ENCODE measurements around the gene PSG11. TPM values are rescaled to one million over a fixed set of nuclear protein-coding genes. Genes with fewer than 3 reads are reported as not detected.
"Not testable (repeated sequence)": the region's sequence is repeated elsewhere in the genome, so short reads cannot be mapped to it uniquely, and the experiment has no call there.

The PSG11 gene
- total RNA-seq, 5 donors from 2014 or later (not counting 1 experiment from before 2014, with no cell fraction given): not detected

- POLR2A ChIA-PET; H3K36me3 ChIP-seq (ENCODE audit: control insufficient read depth in 2 of 2, extremely low read depth in 1 of 2, insufficient read depth in 1 of 2, low read length in 1 of 2); H3K4me1 ChIP-seq (ENCODE audit: control insufficient read depth in 1 of 2, extremely low read depth in 1 of 2, insufficient read depth in 2 of 2, low read length in 2 of 2); H3K9me3 Mint-ChIP-seq; DNase-seq; CTCF ChIA-PET; H3K4me1 Mint-ChIP-seq; H3K4me3 ChIP-seq (ENCODE audit: control insufficient read depth in 1 of 2, extremely low read depth in 1 of 2, low read length in 1 of 2); H3K4me3 Mint-ChIP-seq; H3K27ac ChIP-seq (ENCODE audit: low read length); H3K36me3 Mint-ChIP-seq; ATAC-seq (replicated peaks in 1 of 4); H3K9me3 ChIP-seq; H3K27ac Mint-ChIP-seq; H3K27me3 ChIP-seq (replicated peaks in 1 of 2; ENCODE audit: control insufficient read depth in 2 of 2, extremely low read depth in 1 of 2, insufficient read depth in 2 of 2, low read length in 1 of 2): not testable (repeated sequence)
- no CpG with 5 or more reads among the region's 2 CpGs for WGBS (ENCODE audit: insufficient coverage)
- peaks cover 17 to 18% of the 10 kb centered on the region in 2 donors for H3K27me3 Mint-ChIP-seq
Observed at GRCh38 chr19:43046578-43046977, 20.3 kb upstream of the PSG11 start.

- H3K4me3 Mint-ChIP-seq; H3K27ac ChIP-seq (ENCODE audit: low read length); H3K36me3 ChIP-seq (ENCODE audit: control insufficient read depth in 2 of 2, extremely low read depth in 1 of 2, insufficient read depth in 1 of 2, low read length in 1 of 2); H3K4me1 ChIP-seq (ENCODE audit: control insufficient read depth in 1 of 2, extremely low read depth in 1 of 2, insufficient read depth in 2 of 2, low read length in 2 of 2); ATAC-seq (replicated peaks in 1 of 4); H3K9me3 ChIP-seq; H3K4me3 ChIP-seq (ENCODE audit: control insufficient read depth in 1 of 2, extremely low read depth in 1 of 2, low read length in 1 of 2); H3K9me3 Mint-ChIP-seq; H3K27ac Mint-ChIP-seq; H3K27me3 ChIP-seq (replicated peaks in 1 of 2; ENCODE audit: control insufficient read depth in 2 of 2, extremely low read depth in 1 of 2, insufficient read depth in 2 of 2, low read length in 1 of 2); CTCF ChIA-PET; DNase-seq; H3K4me1 Mint-ChIP-seq; POLR2A ChIA-PET; H3K36me3 Mint-ChIP-seq: not testable (repeated sequence)
- 78% methylated on average over 1 of the region's 1 CpG for WGBS (ENCODE audit: insufficient coverage)
- H3K27me3 Mint-ChIP-seq: peaks cover 15 to 17% of the 10 kb centered on the region in 2 donors
Observed at GRCh38 chr19:43043492-43044180, 17.4 kb upstream of the PSG11 start.

- H3K36me3 Mint-ChIP-seq; H3K9me3 Mint-ChIP-seq; H3K4me1 Mint-ChIP-seq; ATAC-seq (replicated peaks in 1 of 4); POLR2A ChIA-PET; H3K4me1 ChIP-seq (ENCODE audit: control insufficient read depth in 1 of 2, extremely low read depth in 1 of 2, insufficient read depth in 2 of 2, low read length in 2 of 2); H3K4me3 Mint-ChIP-seq; H3K27ac ChIP-seq (ENCODE audit: low read length); H3K27ac Mint-ChIP-seq; H3K4me3 ChIP-seq (ENCODE audit: control insufficient read depth in 1 of 2, extremely low read depth in 1 of 2, low read length in 1 of 2); H3K36me3 ChIP-seq (ENCODE audit: control insufficient read depth in 2 of 2, extremely low read depth in 1 of 2, insufficient read depth in 1 of 2, low read length in 1 of 2); DNase-seq; H3K9me3 ChIP-seq; CTCF ChIA-PET: not testable (repeated sequence)
- 17% methylated on average over 1 of the region's 2 CpGs for WGBS (ENCODE audit: insufficient coverage)
- H3K27me3 Mint-ChIP-seq: peaks cover 13 to 39% of the 10 kb centered on the region in 2 donors
- H3K27me3 ChIP-seq (replicated peaks in 1 of 2; ENCODE audit: control insufficient read depth in 2 of 2, extremely low read depth in 1 of 2, insufficient read depth in 2 of 2, low read length in 1 of 2): peaks cover 0 to 11% of the 10 kb centered on the region in 2 experiments
Observed at GRCh38 chr19:43031645-43032044, 5.4 kb upstream of the PSG11 start.

- 96% methylated on average over 3 of the region's 4 CpGs for WGBS (ENCODE audit: insufficient coverage)
- no peaks in the 10 kb centered on the region for H3K36me3 Mint-ChIP-seq
- no peak overlapping the region for H3K4me3 Mint-ChIP-seq
- no peaks in the 10 kb centered on the region for H3K4me1 ChIP-seq (ENCODE audit: control insufficient read depth in 1 of 2, extremely low read depth in 1 of 2, insufficient read depth in 2 of 2, low read length in 2 of 2)
- peaks cover 5 to 35% of the 10 kb centered on the region in 2 donors for H3K27me3 Mint-ChIP-seq
- no peaks in the 10 kb centered on the region for H3K36me3 ChIP-seq (ENCODE audit: control insufficient read depth in 2 of 2, extremely low read depth in 1 of 2, insufficient read depth in 1 of 2, low read length in 1 of 2)
- H3K27ac Mint-ChIP-seq: no peak overlapping the region
- POLR2A ChIA-PET: no interaction called here
- H3K27ac ChIP-seq (ENCODE audit: low read length): no peak overlapping the region
- CTCF ChIA-PET: no interaction called here
- ATAC-seq (replicated peaks in 1 of 4): no peak
- H3K9me3 Mint-ChIP-seq: no peaks in the 10 kb centered on the region
- H3K27me3 ChIP-seq (replicated peaks in 1 of 2; ENCODE audit: control insufficient read depth in 2 of 2, extremely low read depth in 1 of 2, insufficient read depth in 2 of 2, low read length in 1 of 2): peaks cover 0 to 11% of the 10 kb centered on the region in 2 experiments
- no peaks in the 10 kb centered on the region for H3K9me3 ChIP-seq
- no peak for DNase-seq
- no peak overlapping the region for H3K4me3 ChIP-seq (ENCODE audit: control insufficient read depth in 1 of 2, extremely low read depth in 1 of 2, low read length in 1 of 2)
- no peaks in the 10 kb centered on the region for H3K4me1 Mint-ChIP-seq
Observed at GRCh38 chr19:43028866-43029265, 2.6 kb upstream of the PSG11 start.

- H3K9me3 ChIP-seq; H3K4me1 ChIP-seq (ENCODE audit: control insufficient read depth in 1 of 2, extremely low read depth in 1 of 2, insufficient read depth in 2 of 2, low read length in 2 of 2); H3K27ac ChIP-seq (ENCODE audit: low read length); ATAC-seq (replicated peaks in 1 of 4); DNase-seq; H3K4me3 ChIP-seq (ENCODE audit: control insufficient read depth in 1 of 2, extremely low read depth in 1 of 2, low read length in 1 of 2); H3K4me3 Mint-ChIP-seq; H3K36me3 Mint-ChIP-seq; POLR2A ChIA-PET; H3K9me3 Mint-ChIP-seq; H3K4me1 Mint-ChIP-seq; H3K27ac Mint-ChIP-seq; H3K36me3 ChIP-seq (ENCODE audit: control insufficient read depth in 2 of 2, extremely low read depth in 1 of 2, insufficient read depth in 1 of 2, low read length in 1 of 2); CTCF ChIA-PET: not testable (repeated sequence)
- WGBS (ENCODE audit: insufficient coverage): 68% methylated on average over 6 of the region's 10 CpGs
- H3K27me3 Mint-ChIP-seq: peaks cover 5 to 35% of the 10 kb centered on the region in 2 donors
- H3K27me3 ChIP-seq (replicated peaks in 1 of 2; ENCODE audit: control insufficient read depth in 2 of 2, extremely low read depth in 1 of 2, insufficient read depth in 2 of 2, low read length in 1 of 2): peaks cover 0 to 11% of the 10 kb centered on the region in 2 experiments
Observed at GRCh38 chr19:43027985-43028384, 1.7 kb upstream of the PSG11 start.

GRCh38 chr19:43027061-43027460 is 792 bp upstream of the PSG11 start:
- peaks cover 0 to 11% of the 10 kb centered on the region in 2 experiments for H3K27me3 ChIP-seq (replicated peaks in 1 of 2; ENCODE audit: control insufficient read depth in 2 of 2, extremely low read depth in 1 of 2, insufficient read depth in 2 of 2, low read length in 1 of 2)
- H3K4me1 ChIP-seq (ENCODE audit: control insufficient read depth in 1 of 2, extremely low read depth in 1 of 2, insufficient read depth in 2 of 2, low read length in 2 of 2); H3K36me3 ChIP-seq (ENCODE audit: control insufficient read depth in 2 of 2, extremely low read depth in 1 of 2, insufficient read depth in 1 of 2, low read length in 1 of 2); H3K27ac Mint-ChIP-seq; H3K4me3 Mint-ChIP-seq; DNase-seq; ATAC-seq (replicated peaks in 1 of 4); POLR2A ChIA-PET; H3K4me3 ChIP-seq (ENCODE audit: control insufficient read depth in 1 of 2, extremely low read depth in 1 of 2, low read length in 1 of 2); H3K36me3 Mint-ChIP-seq; H3K9me3 Mint-ChIP-seq; H3K27ac ChIP-seq (ENCODE audit: low read length); H3K9me3 ChIP-seq; CTCF ChIA-PET; H3K4me1 Mint-ChIP-seq: not testable (repeated sequence)
- peaks cover 5 to 34% of the 10 kb centered on the region in 2 donors for H3K27me3 Mint-ChIP-seq
- 63% methylated on average over 5 of the region's 8 CpGs for WGBS (ENCODE audit: insufficient coverage)

GRCh38 chr19:43022098-43022497 is 4.2 kb downstream of the PSG11 start:
- H3K9me3 Mint-ChIP-seq; H3K27ac Mint-ChIP-seq; H3K36me3 Mint-ChIP-seq; H3K27ac ChIP-seq (ENCODE audit: low read length); H3K9me3 ChIP-seq; DNase-seq; H3K27me3 ChIP-seq (replicated peaks in 1 of 2; ENCODE audit: control insufficient read depth in 2 of 2, extremely low read depth in 1 of 2, insufficient read depth in 2 of 2, low read length in 1 of 2); H3K27me3 Mint-ChIP-seq; H3K4me3 ChIP-seq (ENCODE audit: control insufficient read depth in 1 of 2, extremely low read depth in 1 of 2, low read length in 1 of 2); CTCF ChIA-PET; H3K36me3 ChIP-seq (ENCODE audit: control insufficient read depth in 2 of 2, extremely low read depth in 1 of 2, insufficient read depth in 1 of 2, low read length in 1 of 2); H3K4me1 Mint-ChIP-seq; H3K4me1 ChIP-seq (ENCODE audit: control insufficient read depth in 1 of 2, extremely low read depth in 1 of 2, insufficient read depth in 2 of 2, low read length in 2 of 2); H3K4me3 Mint-ChIP-seq; ATAC-seq (replicated peaks in 1 of 4); POLR2A ChIA-PET: not testable (repeated sequence)
- WGBS (ENCODE audit: insufficient coverage): 71% methylated on average over 1 of the region's 4 CpGs
